GM23338 (cell line): ENCODE data around the gene ARHGAP28. TPM values are rescaled to one million over a fixed set of nuclear protein-coding genes. Genes with fewer than 3 reads are reported as not detected.

ENCODE experiments used
- ATAC-seq: fragments of 200-7000 bp; cut with Tn5 transposase; 3 replicates; pipeline ENCODE4 v1.9.1; 2020
- DNase-seq: peaks from one replicate; pipeline ENCODE4 v3.0.0-alpha.2; 2015; ENCODE audit warnings: low spot score
- H2AFZ ChIP-seq: fragments of 200-600 bp; sonication (generic); 2 replicates; pipeline ENCODE4 v1.8.0; 2016; ENCODE audit warnings: antibody characterized with exemption, mild to moderate bottlenecking, moderate library complexity
- H3F3A ChIP-seq: fragments of 200-600 bp; sonication (generic); replicated peaks from 2 replicates; pipeline ENCODE4 v1.8.0; 2017; ENCODE audit warnings: antibody characterized with exemption, mixed run types, low read depth
- H3K27ac ChIP-seq: fragments of 200-600 bp; sonication (generic); 2 replicates; pipeline ENCODE4 v1.6.1; 2016; ENCODE audit warnings: low read depth
- H3K27me3 ChIP-seq: fragments of 200-600 bp; sonication (generic); 2 replicates; pipeline ENCODE4 v1.8.0; 2016; ENCODE audit warnings: mild to moderate bottlenecking, mixed run types, moderate library complexity; ENCODE audit not compliant: insufficient read depth
- H3K36me3 ChIP-seq: fragments of 200-600 bp; sonication (generic); 2 replicates; pipeline ENCODE4 v1.8.0; 2016; ENCODE audit warnings: mild to moderate bottlenecking; ENCODE audit not compliant: insufficient read depth
- H3K4me1 ChIP-seq: fragments of 200-600 bp; sonication (generic); 2 replicates; pipeline ENCODE4 v1.8.0; 2016; ENCODE audit warnings: mild to moderate bottlenecking, moderate library complexity; ENCODE audit not compliant: insufficient read depth
- H3K4me2 ChIP-seq: fragments of 200-600 bp; sonication (generic); 2 replicates; pipeline ENCODE4 v1.7.1; 2017; ENCODE audit warnings: mixed run types
- H3K4me3 ChIP-seq: fragments of 200-600 bp; sonication (generic); 2 replicates; pipeline ENCODE4 v1.6.1; 2016; ENCODE audit warnings: mixed run types
- H3K79me2 ChIP-seq: fragments of 200-600 bp; sonication (generic); replicated peaks from 2 replicates; pipeline ENCODE4 v1.8.0; 2017; ENCODE audit warnings: mild to moderate bottlenecking; ENCODE audit not compliant: insufficient read depth
- H3K9me2 ChIP-seq: fragments of 200-600 bp; sonication (generic); 2 replicates; pipeline ENCODE4 v1.8.0; 2017; ENCODE audit not compliant: insufficient read depth
- H4K20me1 ChIP-seq: fragments of 200-600 bp; sonication (generic); replicated peaks from 2 replicates; pipeline ENCODE4 v1.8.0; 2017; ENCODE audit warnings: mild to moderate bottlenecking; ENCODE audit not compliant: insufficient read depth
- H3K27ac Mint-ChIP-seq: 2 replicates; pipeline ENCODE4 v1.8.0; 2020; ENCODE audit warnings: inconsistent platforms, mild to moderate bottlenecking, moderate library complexity, mixed read lengths
- H3K27me3 Mint-ChIP-seq: 3 replicates; pipeline ENCODE4 v1.8.0; 2022; ENCODE audit warnings: low read depth, mild to moderate bottlenecking, moderate library complexity, mixed read lengths, inconsistent platforms; ENCODE audit not compliant: insufficient read depth, poor library complexity
- H3K36me3 Mint-ChIP-seq: 3 replicates; pipeline ENCODE4 v1.8.0; 2021; ENCODE audit warnings: low read depth, mild to moderate bottlenecking, inconsistent platforms, moderate library complexity, mixed read lengths
- H3K4me1 Mint-ChIP-seq: 3 replicates; pipeline ENCODE4 v1.8.0; 2020; ENCODE audit warnings: mild to moderate bottlenecking, inconsistent platforms, mixed read lengths
- H3K4me3 Mint-ChIP-seq: 3 replicates; pipeline ENCODE4 v1.8.0; 2021; ENCODE audit warnings: moderate library complexity, mild to moderate bottlenecking, inconsistent platforms, mixed read lengths
- H3K9me3 Mint-ChIP-seq: 3 replicates; pipeline ENCODE4 v1.8.0; 2020; ENCODE audit warnings: moderate library complexity, mild to moderate bottlenecking, inconsistent platforms, mixed read lengths
- CREB1 ChIP-seq: fragments of 250-450 bp; sonication (Bioruptor Pico); IDR thresholded peaks from 2 replicates; pipeline ENCODE4 v1.5.0; 2020; ENCODE audit warnings: low read depth, mild to moderate bottlenecking, moderate library complexity
- CTCF ChIP-seq, 2 experiments: fragments of 200-600 bp in 1 of 2; sonication (generic) in 1 of 2; conservative IDR thresholded peaks; 2 replicates each; pipeline versions ENCODE4 v1.5.1 to v1.6.1; 2016 to 2017; ENCODE audit warnings: antibody characterized with exemption in 2 of 2, low read depth in 2 of 2, mild to moderate bottlenecking in 2 of 2, moderate library complexity in 1 of 2
- ETS1 ChIP-seq: IDR thresholded peaks from 2 replicates; pipeline ENCODE4 v1.6.1; 2016; ENCODE audit warnings: antibody characterized with exemption
- EZH2phosphoT487 ChIP-seq: fragments of 200-600 bp; sonication (generic); IDR thresholded peaks from one replicate; pipeline ENCODE4 v1.8.1; 2018; ENCODE audit warnings: antibody characterized with exemption; ENCODE audit not compliant: unreplicated experiment
- JUNB ChIP-seq: IDR thresholded peaks from one replicate; pipeline ENCODE4 v1.6.1; 2016; ENCODE audit warnings: antibody characterized with exemption; ENCODE audit not compliant: unreplicated experiment
- NANOG ChIP-seq: IDR thresholded peaks from 2 replicates; pipeline ENCODE4 v1.6.1; 2016; ENCODE audit warnings: antibody characterized with exemption, borderline replicate concordance
- REST ChIP-seq: IDR thresholded peaks from one replicate; pipeline ENCODE4 v1.6.1; 2018; ENCODE audit warnings: antibody characterized with exemption; ENCODE audit not compliant: unreplicated experiment
- ZNF114 ChIP-seq: fragments of 250-450 bp; sonication (Bioruptor Pico); IDR thresholded peaks from 2 replicates; pipeline ENCODE4 v1.5.0; 2020; ENCODE audit warnings: mild to moderate bottlenecking, moderate library complexity
- ZNF331 ChIP-seq: fragments of 250-450 bp; sonication (Bioruptor Pico); IDR thresholded peaks from 2 replicates; pipeline ENCODE4 v1.5.0; 2020; ENCODE audit warnings: low read depth, mild to moderate bottlenecking, moderate library complexity
- polyA plus RNA-seq: library from polyadenylated mRNA; unstranded; fragments of >200 nt; fragmentation: Nextera tagmentation; extraction: Ambion mirVana; gene quantifications from 2 replicates; pipeline ENCODE4 v1.2.1, GENCODE V29; 2016
- total RNA-seq: library from RNA; depleted of rRNA; stranded (reverse); fragments of >200 nt; shearing (Covaris generic); gene quantifications from 2 replicates; pipeline ENCODE4 v1.2.3, GENCODE V29; 2014

ARHGAP28 gene
- total and polyA plus RNA-seq, 2 experiments from 2014 or later = 2.8 to 9.6 TPM

- TF ChIP-seq ZNF114 (CRISPR knock-in tag) (no peak), ZNF331 (no peak), NANOG (no peak), REST (no peak), JUNB (no peak), CTCF (conservative IDR thresholded peaks at IDR 0.05; ENCODE audit: low read depth in 2 of 2) (no peak), EZH2phosphoT487 (no peak), CREB1 (CRISPR knock-in tag) (no peak)
These were observed 20.9 kb downstream of the ARHGAP28 start (continued) for GRCh38 chr18:6750411-6750810.

- Histone ChIP-seq H3K27me3 (no peaks in the 10 kb centered on the region), H3K4me2 (no peak overlapping the region), H3K9me2 (no peaks in the 10 kb centered on the region), H3K79me2 (no peaks in the 10 kb centered on the region), H2AFZ (no peak overlapping the region), H3K4me1 (peaks cover 15% of the 10 kb centered on the region; the same call in 1 of the 2 replicates), H3F3A (no peaks in the 10 kb centered on the region), H3K27ac (peak overlapping the region; percentile 91; the same call in 1 of the 2 replicates), H4K20me1 (no peaks in the 10 kb centered on the region), H3K36me3 (no peaks in the 10 kb centered on the region), H3K4me3 (no peak overlapping the region)
- Mint-ChIP-seq H3K9me3 (peaks cover 11% of the 10 kb centered on the region), H3K27me3 (no peaks in the 10 kb centered on the region), H3K4me3 (no peak overlapping the region), H3K36me3 (peaks cover 14% of the 10 kb centered on the region), H3K27ac (peak overlapping the region; percentile 94), H3K4me1 (peaks cover 49% of the 10 kb centered on the region)
- ATAC-seq = no peak
- no peak for DNase-seq
- no peak for TF ChIP-seq REST
- no peak for TF ChIP-seq ETS1
These were observed 21.7 kb downstream of the ARHGAP28 start for GRCh38 chr18:6751222-6751621.
